Uterus (tissue), 2 donors: Measurements from ENCODE around the gene COL13A1.

Source experiments
- POLR2A ChIP-seq, 2 donors: fragments of 450-650 bp; IDR thresholded peaks; one replicate each; pipeline ENCODE4 v1.6.1; 2016; ENCODE audit warnings: antibody characterized with exemption in 2 of 2, mild to moderate bottlenecking in 1 of 2, moderate library complexity in 1 of 2
- TF ChIP-seq, protein P1 (sequence below), 4 experiments: fragments of 200-600 bp in 2 of 4; fragments of 450-650 bp in 2 of 4; sonication (generic) in 2 of 4; IDR thresholded peaks; one replicate each; pipeline ENCODE4 v1.5.1; 2016 to 2019; ENCODE audit warnings: antibody characterized with exemption in 4 of 4, mild to moderate bottlenecking in 2 of 4, moderate library complexity in 1 of 4

DNA sequence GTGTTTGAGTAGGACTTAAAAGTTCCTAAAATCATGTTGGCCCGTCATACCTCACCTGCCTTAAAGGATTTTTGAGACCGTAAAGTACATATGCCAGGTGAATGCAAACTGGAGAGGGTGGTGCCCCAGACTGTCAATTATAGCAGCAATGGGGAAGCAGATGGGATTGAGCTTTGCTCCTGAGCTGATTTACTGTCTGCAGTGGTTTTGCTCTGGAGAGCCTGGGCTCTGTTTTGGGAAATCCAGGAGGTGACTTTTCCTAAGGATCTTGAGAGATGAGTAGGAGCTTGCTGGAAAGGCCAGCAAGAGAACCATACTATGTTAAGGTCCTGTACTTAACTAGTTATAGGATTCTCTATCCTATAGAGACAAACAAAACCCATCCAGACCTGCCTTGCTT lies 43.0 kb downstream of the COL13A1 start:
- TF ChIP-seq, protein P1, sequence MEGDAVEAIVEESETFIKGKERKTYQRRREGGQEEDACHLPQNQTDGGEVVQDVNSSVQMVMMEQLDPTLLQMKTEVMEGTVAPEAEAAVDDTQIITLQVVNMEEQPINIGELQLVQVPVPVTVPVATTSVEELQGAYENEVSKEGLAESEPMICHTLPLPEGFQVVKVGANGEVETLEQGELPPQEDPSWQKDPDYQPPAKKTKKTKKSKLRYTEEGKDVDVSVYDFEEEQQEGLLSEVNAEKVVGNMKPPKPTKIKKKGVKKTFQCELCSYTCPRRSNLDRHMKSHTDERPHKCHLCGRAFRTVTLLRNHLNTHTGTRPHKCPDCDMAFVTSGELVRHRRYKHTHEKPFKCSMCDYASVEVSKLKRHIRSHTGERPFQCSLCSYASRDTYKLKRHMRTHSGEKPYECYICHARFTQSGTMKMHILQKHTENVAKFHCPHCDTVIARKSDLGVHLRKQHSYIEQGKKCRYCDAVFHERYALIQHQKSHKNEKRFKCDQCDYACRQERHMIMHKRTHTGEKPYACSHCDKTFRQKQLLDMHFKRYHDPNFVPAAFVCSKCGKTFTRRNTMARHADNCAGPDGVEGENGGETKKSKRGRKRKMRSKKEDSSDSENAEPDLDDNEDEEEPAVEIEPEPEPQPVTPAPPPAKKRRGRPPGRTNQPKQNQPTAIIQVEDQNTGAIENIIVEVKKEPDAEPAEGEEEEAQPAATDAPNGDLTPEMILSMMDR (IDR thresholded peaks at IDR 0.05): no peak
- no peak for TF ChIP-seq POLR2A (IDR thresholded peaks at IDR 0.05)
